HepG2 (cell line): ENCODE results near the gene TAF13. TPM values are rescaled to one million over a fixed set of nuclear protein-coding genes. Genes with fewer than 3 reads are reported as not detected.

Experiments used
- ATAC-seq: fragments of 200-7000 bp; cut with Tn5 transposase; 3 replicates; pipeline ENCODE4 v1.9.1; 2020; ENCODE audit warnings: mild to moderate bottlenecking, moderate library complexity
- BruUV-seq: library from RNA; stranded (reverse); fragments of 400-500 nt; replicated peaks from 2 replicates; lab custom pipeline; 2021; lab: Mats Ljungman, UMichigan
- CTCF ChIA-PET: fragments of 300-600 bp; formaldehyde crosslinking; extraction: SDS; loops from one replicate; lab custom pipeline; 2021; ENCODE audit warnings: low total read pairs, inconsistent platforms, low intra/inter-chr PET ratio; lab: Yijun Ruan, JAX
- POLR2A ChIA-PET: fragments of 350-600 bp; sonication (Branson Sonifier 250); formaldehyde crosslinking; loops from one replicate; lab custom pipeline; 2020; ENCODE audit warnings: antibody characterized with exemption, inconsistent platforms; lab: Yijun Ruan, JAX
- DNase-seq: peaks from one replicate; pipeline ENCODE4 v3.0.0-alpha.2; 2015; ENCODE audit warnings: low spot score
- FAIRE-seq: peaks from 3 replicates; lab custom pipeline; 2011; peaks lifted over from hg19 to GRCh38; lab: Jason Lieb, UNC
- H2AFZ ChIP-seq: one replicate; pipeline ENCODE4 v1.6.1; 2011; ENCODE audit warnings: low read length, inconsistent platforms
- H3K27ac ChIP-seq: fragments of 300-600 bp; 3 replicates; pipeline ENCODE4 v1.8.0; 2011; ENCODE audit warnings: mixed run types, mild to moderate bottlenecking, mixed read lengths, low read length, inconsistent platforms; ENCODE audit not compliant: insufficient read depth; ENCODE audit errors: extremely low read length
- H3K27me3 ChIP-seq, 2 experiments: fragments of 200-600 bp in 1 of 2; 2 replicates in 1 of 2; 3 replicates in 1 of 2; pipeline versions ENCODE4 v1.6.0 to v1.8.0; 2011; ENCODE audit warnings: low read length in 2 of 2, mild to moderate bottlenecking in 2 of 2, moderate library complexity in 2 of 2, inconsistent platforms in 1 of 2; ENCODE audit not compliant: insufficient read depth in 2 of 2, control insufficient read depth in 1 of 2
- H3K36me3 ChIP-seq, 2 experiments: fragments of 200-600 bp in 1 of 2; replicated peaks in 1 of 2; 2 replicates in 1 of 2; 3 replicates in 1 of 2; pipeline versions ENCODE4 v1.5.1 to v1.8.0; 2011; ENCODE audit warnings: low read length in 2 of 2, inconsistent platforms in 1 of 2; ENCODE audit not compliant: insufficient read depth in 2 of 2, control insufficient read depth in 1 of 2
- H3K4me1 ChIP-seq: 2 replicates; pipeline ENCODE4 v1.5.1; 2012; ENCODE audit warnings: low read length, inconsistent platforms; ENCODE audit not compliant: insufficient read depth
- H3K4me2 ChIP-seq: 2 replicates; pipeline ENCODE4 v1.6.0; 2011; ENCODE audit warnings: low read depth, low read length, inconsistent platforms
- H3K4me3 ChIP-seq, 3 experiments: fragments of 200-600 bp in 1 of 3; sonication (generic), shearing (Covaris generic) in 1 of 3; replicated peaks in 1 of 3; 2 replicates each; pipeline ENCODE4 v1.5.1; 2011 to 2016; ENCODE audit warnings: low read length in 3 of 3, inconsistent platforms in 2 of 3, low read depth in 2 of 3, mild to moderate bottlenecking in 2 of 3, control low read depth in 1 of 3, mixed read lengths in 1 of 3; ENCODE audit not compliant: insufficient read depth in 1 of 3
- H3K79me2 ChIP-seq: one replicate; pipeline ENCODE4 v1.6.1; 2011; ENCODE audit warnings: low read length, inconsistent platforms; ENCODE audit not compliant: insufficient read depth
- H3K9ac ChIP-seq: 2 replicates; pipeline ENCODE4 v1.6.0; 2011; ENCODE audit warnings: mild to moderate bottlenecking, low read depth, low read length, inconsistent platforms; ENCODE audit not compliant: insufficient read depth
- H3K9me3 ChIP-seq: 2 replicates; pipeline ENCODE4 v1.5.1; 2012; ENCODE audit warnings: mild to moderate bottlenecking, low read length
- H4K20me1 ChIP-seq: 2 replicates; pipeline ENCODE4 v1.6.0; 2011; ENCODE audit warnings: inconsistent platforms, mild to moderate bottlenecking, low read length, moderate library complexity; ENCODE audit not compliant: insufficient read depth
- ARNTL ChIP-seq: sonication (generic); formaldehyde crosslinking; IDR thresholded peaks from 2 replicates; pipeline ENCODE4 v1.4.0; 2020; ENCODE audit warnings: mild to moderate bottlenecking, missing genetic modification reagents
- EEA1 ChIP-seq: sonication (generic); formaldehyde crosslinking; IDR thresholded peaks from 2 replicates; pipeline ENCODE4 v1.5.1; 2020; ENCODE audit warnings: mild to moderate bottlenecking, missing genetic modification reagents, borderline replicate concordance
- GMEB2 ChIP-seq: IDR thresholded peaks from 2 replicates; pipeline ENCODE4 v1.6.1; 2016; ENCODE audit warnings: missing biosample characterization, missing genetic modification reagents, low read depth
- HINFP ChIP-seq: sonication (generic); formaldehyde crosslinking; IDR thresholded peaks from 2 replicates; pipeline ENCODE4 v1.4.0; 2020; ENCODE audit warnings: low read depth, mild to moderate bottlenecking, missing genetic modification reagents
- SMC3 ChIP-seq: IDR thresholded peaks from 2 replicates; pipeline ENCODE4 v1.6.1; 2011; ENCODE audit warnings: low read length, improper control_type of control experiment
- SNAI1 ChIP-seq: sonication (generic); formaldehyde crosslinking; IDR thresholded peaks from 2 replicates; pipeline ENCODE4 v1.5.0; 2020; ENCODE audit warnings: mild to moderate bottlenecking, missing genetic modification reagents, borderline replicate concordance
- SP4 ChIP-seq: sonication (generic); formaldehyde crosslinking; IDR thresholded peaks from 2 replicates; pipeline ENCODE4 v1.8.1; 2023; ENCODE audit warnings: mild to moderate bottlenecking, missing genetic modification reagents
- THAP7 ChIP-seq: sonication (generic); formaldehyde crosslinking; IDR thresholded peaks from 2 replicates; pipeline ENCODE4 v1.8.1; 2023; ENCODE audit warnings: mild to moderate bottlenecking, missing genetic modification reagents
- ZNF292 ChIP-seq: sonication (generic); formaldehyde crosslinking; IDR thresholded peaks from 2 replicates; pipeline ENCODE4 v1.8.1; 2022; ENCODE audit warnings: mild to moderate bottlenecking, low read depth, missing genetic modification reagents, borderline replicate concordance
- ZNF552 ChIP-seq: sonication (generic); formaldehyde crosslinking; IDR thresholded peaks from 2 replicates; pipeline ENCODE4 v1.9.0; 2022; ENCODE audit warnings: missing genetic modification reagents, mild to moderate bottlenecking, borderline replicate concordance
- ZNF740 ChIP-seq: sonication (generic); formaldehyde crosslinking; IDR thresholded peaks from 2 replicates; pipeline ENCODE4 v1.4.0; 2020; ENCODE audit warnings: missing genetic modification reagents
- ZSCAN31 ChIP-seq: sonication (generic); formaldehyde crosslinking; IDR thresholded peaks from 2 replicates; pipeline ENCODE4 v1.5.0; 2020; ENCODE audit warnings: low read depth, mild to moderate bottlenecking, missing genetic modification reagents
- WGBS: methylation state at CpG from one replicate; pipeline ENCODE4 v1.1.6; 2017; ENCODE audit warnings: low lambda C conversion rate; 5-methylcytosine and 5-hydroxymethylcytosine counted together
- in situ Hi-C: cut with HindIII; loops from 2 replicates; pipeline ENCODE4 v1.10.0; 2017; ENCODE audit warnings: low pct_unique_long_range_greater_than_20kb; ENCODE audit not compliant: extremely low pct_ligation_motif_present
- intact Hi-C: fragments of 100-400 bp; cut with micrococcal nuclease; formaldehyde crosslinking; loops from one replicate; pipeline ENCODE4 v1.10.0; 2022; ENCODE audit not compliant: unreplicated experiment
- polyA plus RNA-seq, 8 experiments: library from polyadenylated mRNA; depleted of rRNA in 3 of 8; stranded (reverse) in 7 of 8; unstranded in 1 of 8; fragments of >200 nt; fragmentation: Illumina TruSeq in 4 of 8; extraction: Trizol in 4 of 8; gene quantifications; 2 replicates each; pipeline versions ENCODE4 v1.2.1 to v1.2.3, GENCODE V29; 2011 to 2016; ENCODE audit warnings: low read depth in 4 of 8, missing spikeins in 1 of 8, mixed read lengths in 1 of 8; ENCODE audit not compliant: insufficient read depth in 1 of 8
- total RNA-seq, 5 experiments: library from RNA; depleted of rRNA; stranded (reverse); fragments of >200 nt; fragmentation: Illumina TruSeq; extraction: Trizol; gene quantifications; 2 replicates each; pipeline ENCODE4 v1.2.3, GENCODE V29; 2016; ENCODE audit warnings: low read depth in 1 of 5

The TAF13 gene
- total and polyA plus RNA-seq, 2 of the 13 experiments (the other 11 are each of a cell fraction or from before 2014, with no cell fraction given) = 11.5 to 36.3 TPM

- Histone ChIP-seq H3K79me2 (no peaks in the 10 kb centered on the region), H3K4me2 (no peak overlapping the region), H3K27me3 (peaks cover 2 to 36% of the 10 kb centered on the region in 2 experiments; a peak in 4 of 5 replicates), H3K27ac (no peak overlapping the region), H3K9me3 (no peaks in the 10 kb centered on the region), H3K4me3 (no peak overlapping the region), H3K9ac (no peak overlapping the region), H3K36me3 (no peaks in the 10 kb centered on the region), H3K4me1 (peaks cover 28% of the 10 kb centered on the region), H4K20me1 (no peaks in the 10 kb centered on the region), H2AFZ (no peak overlapping the region)
- 16% methylated on average over 3 of the region's 3 CpGs for WGBS
- FAIRE-seq (no peak), ATAC-seq (no peak), DNase-seq (no peak)
- in situ Hi-C loops (no loop called here), intact Hi-C loops (loop anchor here (5.0 to 10.0 kb wide), 2 partner anchors 82 to 145 kb away; partner anchors contain the start of gene CLCC1)
- ChIA-PET POLR2A (interaction anchor here (5.2 kb wide), 1 partner anchor 10 kb away, joined by 46 read pairs; no protein-coding TSS in a partner anchor), CTCF (no interaction called here)
- BruUV-seq = no TSS peak
- no peak for TF ChIP-seq SNAI1 (CRISPR knock-in tag)
- TF ChIP-seq ZSCAN31 = no peak
- no peak for TF ChIP-seq ZNF292 (CRISPR knock-in tag)
- no peak for TF ChIP-seq SMC3
- TF ChIP-seq ZNF740 (CRISPR knock-in tag) = no peak
- no peak for TF ChIP-seq THAP7
- no peak for TF ChIP-seq ARNTL
- TF ChIP-seq HINFP (CRISPR knock-in tag) = no peak
- no peak for TF ChIP-seq GMEB2
- TF ChIP-seq SP4 (CRISPR knock-in tag) = no peak
- TF ChIP-seq EEA1 (CRISPR knock-in tag) = no peak
- TF ChIP-seq ZNF552 (CRISPR knock-in tag) = no peak
These were observed 34.1 kb upstream of the TAF13 start for GRCh38 chr1:109109906-109110305.
